Measurements from ENCODE around the gene ZNF214.
A peak's percentile ranks its signal among the peaks of the same experiment; 100 is the strongest.

The ZNF214 gene

GRCh38 chr11:7020183-7020917, at the start of gene ZNF214, which contains the start of gene NLRP14:
ZNF214 (minus strand) TSS chr11:7020346; CDS start chr11:7002835, 17,511 bp downstream.
NLRP14 (plus strand) TSS chr11:7020479; CDS start chr11:7038587, 18,108 bp downstream.
- peak; percentile 19 to 20 for DNase-seq

DNA sequence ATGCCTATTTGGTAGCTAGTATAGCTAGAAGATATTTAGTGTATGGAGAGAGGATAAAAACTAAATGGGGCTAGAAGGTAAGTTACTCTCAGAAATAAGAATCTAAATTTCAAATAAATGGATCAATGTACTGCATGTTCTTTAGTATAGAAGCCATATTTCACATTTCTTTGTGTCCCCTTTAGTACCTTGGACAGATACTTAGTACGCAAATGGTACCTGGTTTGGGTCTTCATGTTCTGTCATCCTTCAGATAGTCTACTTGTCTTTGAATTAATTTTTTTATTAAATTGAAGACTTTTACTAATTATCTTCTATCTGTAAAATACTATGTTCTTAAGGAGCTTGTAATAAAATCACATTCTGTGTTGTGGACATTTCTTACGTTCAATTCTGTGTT, 42.4 kb upstream of the ZNF214 start:
- no peak for DNase-seq

DNA sequence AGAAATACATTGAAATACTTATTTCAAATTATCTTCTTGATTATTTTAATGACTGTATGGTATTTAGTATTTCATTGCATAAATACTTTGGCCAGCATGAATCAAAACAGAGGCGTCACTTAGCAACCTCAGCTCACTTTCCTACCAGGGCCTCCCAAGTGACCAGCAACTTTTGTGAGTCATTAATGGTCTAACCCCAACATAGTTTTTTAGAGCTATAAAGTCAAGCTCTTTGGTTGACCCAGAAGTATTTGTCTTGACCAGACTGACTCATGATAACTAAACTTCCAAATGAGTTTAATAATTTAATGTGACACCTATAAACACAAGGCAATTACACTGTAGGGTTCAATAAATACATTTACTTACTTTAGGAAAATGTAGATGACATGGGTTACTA, 40.7 kb upstream of the ZNF214 start:
- no peak for DNase-seq

- no peak for DNase-seq
Observed at GRCh38 chr11:7057641-7058040, 37.5 kb upstream of the ZNF214 start.

- no peak for DNase-seq
Observed at GRCh38 chr11:7056828-7057513, 36.8 kb upstream of the ZNF214 start.

DNA sequence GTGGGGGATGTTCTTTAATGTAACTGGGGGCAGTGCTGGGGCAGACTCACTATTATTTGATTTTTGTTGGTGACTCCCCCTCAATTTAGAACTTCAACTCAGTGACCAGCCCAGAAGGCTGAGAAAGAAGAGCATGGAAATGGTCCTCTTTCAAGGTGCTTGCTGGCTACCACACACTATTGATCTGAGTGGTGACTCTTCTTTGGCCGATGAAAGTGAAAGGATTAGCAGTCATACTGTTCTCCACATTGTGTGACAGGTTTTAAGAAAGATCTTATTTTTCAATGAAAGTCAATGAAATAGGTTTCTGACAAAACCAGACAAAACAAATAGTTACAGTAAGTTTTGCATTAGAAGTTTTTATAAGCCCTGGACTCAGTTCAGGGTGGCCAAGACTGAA, 30.0 kb upstream of the ZNF214 start:
- no peak for DNase-seq

DNA sequence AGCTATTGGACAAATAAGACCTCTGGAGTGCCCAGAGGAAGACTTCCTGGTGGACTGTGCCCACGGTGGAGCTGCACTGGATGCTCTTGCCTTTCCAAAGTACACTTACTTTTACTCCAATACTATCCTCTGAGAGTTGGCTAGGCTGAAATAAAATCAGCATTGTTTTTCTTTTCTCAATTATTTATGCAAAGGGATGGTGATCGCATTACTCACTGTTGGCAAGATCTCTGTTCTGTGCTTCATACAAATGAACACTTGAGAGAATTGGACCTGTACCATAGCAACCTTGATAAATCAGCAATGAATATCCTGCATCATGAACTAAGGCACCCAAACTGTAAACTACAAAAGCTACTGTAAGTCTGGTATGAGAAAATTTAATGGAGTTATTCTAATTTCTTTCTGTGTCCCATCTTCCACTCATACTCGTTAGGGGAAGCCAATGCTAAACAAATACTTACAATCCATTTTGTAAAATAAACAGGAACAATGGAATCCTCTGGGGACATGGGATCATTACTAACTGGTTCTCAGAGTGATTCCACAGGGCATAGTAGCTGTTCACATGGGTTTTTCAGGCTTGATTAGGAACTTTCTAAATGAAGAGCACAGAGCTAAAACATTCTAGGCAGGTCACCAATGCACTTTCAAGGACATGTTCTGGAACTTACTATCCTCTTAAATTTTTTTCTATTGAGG, 26.5 kb upstream of the ZNF214 start:
- no peak for DNase-seq

DNA sequence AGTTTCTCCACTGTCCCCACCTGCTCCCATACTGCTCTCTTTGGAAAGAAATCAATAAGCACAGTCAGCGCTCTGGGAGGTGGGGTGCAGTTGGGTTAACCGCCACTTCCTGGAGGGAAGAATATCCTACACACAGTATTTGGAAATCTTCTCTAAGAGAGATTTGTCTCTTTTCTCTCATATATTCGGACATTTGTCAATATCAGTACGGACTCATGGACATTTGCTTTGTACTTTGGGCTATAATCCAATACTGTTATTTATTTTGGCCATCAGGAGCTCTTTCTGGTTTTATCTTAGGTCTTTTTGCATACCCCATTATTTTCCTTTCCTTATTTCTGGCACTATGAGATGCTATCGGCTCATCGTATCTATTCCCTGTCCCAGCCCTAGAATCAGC, 13.9 kb upstream of the ZNF214 start:
- DNase-seq = no peak

DNA sequence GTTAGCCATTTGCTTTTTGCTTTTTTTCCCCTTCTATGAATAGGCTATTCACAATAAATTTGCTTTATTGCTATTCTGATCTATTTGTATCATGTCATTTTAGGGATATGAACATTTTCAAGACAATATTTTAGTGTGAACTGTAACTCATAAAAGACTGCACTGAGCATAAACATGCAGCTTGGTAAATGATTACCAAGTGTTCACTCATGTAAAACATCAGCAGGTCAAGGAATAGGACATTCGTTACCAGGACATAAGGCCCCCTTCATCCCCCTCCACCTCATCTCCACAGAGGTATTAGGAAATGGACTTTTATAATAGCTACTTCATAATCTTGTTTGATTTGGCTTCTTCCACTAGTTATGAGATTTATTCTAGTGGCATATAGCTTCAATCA, 12.5 kb upstream of the ZNF214 start:
- DNase-seq = no peak

GRCh38 chr11:7031471-7031871, 11.3 kb upstream of the ZNF214 start:
- DNase-seq = no peak

DNA sequence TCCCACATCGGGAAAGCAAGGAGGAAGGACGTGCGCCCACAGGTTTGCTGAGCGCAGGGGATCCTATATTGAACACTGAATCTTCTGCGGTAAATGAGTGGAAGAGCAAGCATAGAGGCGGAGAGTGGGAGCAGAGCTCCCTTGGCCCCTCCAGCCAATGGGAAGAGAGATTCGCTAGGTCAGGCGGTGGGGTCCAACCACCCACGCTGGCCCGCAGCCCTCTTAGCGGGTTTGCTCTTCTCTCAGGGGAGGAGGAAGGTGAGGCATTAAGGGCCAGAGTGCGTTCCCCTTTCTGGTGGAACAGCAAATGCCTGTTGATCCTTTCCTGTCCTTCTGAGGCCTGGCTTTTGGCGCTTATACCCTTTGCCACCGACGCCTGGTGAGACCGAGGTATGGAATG, 10.7 kb upstream of the ZNF214 start:
- no peak for DNase-seq

- DNase-seq = no peak
Observed at GRCh38 chr11:7028141-7028540, 8.0 kb upstream of the ZNF214 start.

DNA sequence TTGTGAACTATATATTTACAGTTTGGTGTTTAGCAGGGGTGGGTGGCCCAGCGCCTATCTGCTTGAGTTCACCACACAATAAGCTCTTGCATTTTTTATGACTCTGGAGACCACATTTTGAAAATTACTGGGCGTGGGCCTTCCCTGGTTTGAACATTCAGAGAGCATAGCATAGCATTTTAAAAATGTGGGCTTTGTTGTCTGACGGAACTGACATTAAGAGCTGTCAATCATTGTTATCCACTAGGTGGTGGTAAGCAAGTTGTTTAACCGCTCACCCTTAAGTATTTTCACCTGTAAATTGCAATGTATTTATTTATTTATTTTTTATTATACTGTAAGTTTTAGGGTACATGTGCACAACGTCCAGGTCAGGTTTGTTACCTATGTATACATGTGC, 1.2 kb upstream of the ZNF214 start:
- DNase-seq = no peak

DNA sequence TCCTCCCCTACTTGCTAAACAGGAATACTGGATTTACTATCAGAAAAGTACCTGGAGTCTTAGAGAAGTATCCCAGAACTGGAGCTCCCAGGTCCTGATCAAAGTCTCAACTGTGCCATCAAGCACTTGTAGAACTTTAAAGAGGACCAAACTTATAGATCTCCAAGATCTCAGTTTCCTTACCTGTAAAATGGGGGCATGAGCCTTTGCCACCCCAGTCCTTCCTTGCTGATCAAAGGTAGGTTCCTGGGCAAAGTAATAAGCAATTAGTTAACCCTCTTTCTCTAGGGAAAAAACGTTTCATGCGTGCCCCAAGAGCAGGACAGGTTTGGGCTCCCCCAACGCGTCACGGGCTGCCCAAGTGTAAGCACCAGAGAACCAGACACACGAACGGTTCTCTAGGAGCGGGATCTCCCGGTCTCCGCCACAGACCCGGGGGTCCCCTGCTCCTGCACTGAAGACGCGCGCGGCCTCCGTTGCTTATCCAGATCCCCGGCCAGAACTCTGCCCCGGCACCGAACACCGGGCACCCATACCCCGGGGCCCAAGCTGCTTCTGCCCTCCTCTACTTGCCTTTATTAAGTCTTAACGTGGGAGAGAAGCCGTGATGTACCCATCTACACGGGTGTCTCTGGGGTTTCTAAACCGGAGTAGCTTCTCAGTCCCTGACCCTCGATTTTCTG, 505 bp downstream of the ZNF214 start:
- peak in 1 of 2 experiments; percentile 16 for DNase-seq

DNA sequence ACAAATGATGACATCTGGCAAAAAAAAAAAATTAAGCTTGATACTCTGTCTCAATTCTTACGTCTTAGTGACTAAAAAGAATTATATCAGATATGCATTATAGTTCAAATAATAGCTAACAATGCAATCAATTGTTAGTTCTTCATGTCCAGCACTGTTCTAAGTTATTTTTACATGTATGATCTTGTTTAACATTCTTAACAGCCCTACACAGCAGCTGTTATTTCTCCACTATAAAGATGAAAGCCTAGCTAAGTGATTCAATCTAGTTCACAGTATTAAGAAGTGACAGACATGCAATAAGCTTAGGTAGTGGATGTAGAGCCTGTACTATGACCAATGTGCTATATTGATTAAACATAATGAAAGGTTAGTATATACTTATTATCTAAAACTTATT, 4.1 kb downstream of the ZNF214 start:
- DNase-seq = no peak

DNA sequence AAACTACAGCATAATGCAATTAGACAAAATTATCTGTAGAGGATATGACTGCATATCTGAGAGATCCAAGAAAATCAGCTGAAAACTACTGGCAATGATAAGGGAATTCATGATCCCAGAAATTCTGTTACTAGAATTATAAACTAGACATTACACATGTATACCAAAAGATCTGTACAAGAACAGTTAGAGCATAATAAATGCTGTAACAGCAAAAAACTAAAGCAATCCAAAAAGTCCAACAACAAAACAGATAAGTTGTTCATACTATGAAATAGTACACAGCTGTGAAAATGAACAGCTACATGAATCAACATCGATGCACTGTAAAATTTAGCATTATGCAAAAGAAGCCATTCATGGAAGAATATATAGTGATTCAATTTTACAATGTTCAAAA, 6.0 kb downstream of the ZNF214 start:
- DNase-seq = no peak

GRCh38 chr11:7004482-7004881, 15.7 kb downstream of the ZNF214 start:
- DNase-seq = no peak

DNA sequence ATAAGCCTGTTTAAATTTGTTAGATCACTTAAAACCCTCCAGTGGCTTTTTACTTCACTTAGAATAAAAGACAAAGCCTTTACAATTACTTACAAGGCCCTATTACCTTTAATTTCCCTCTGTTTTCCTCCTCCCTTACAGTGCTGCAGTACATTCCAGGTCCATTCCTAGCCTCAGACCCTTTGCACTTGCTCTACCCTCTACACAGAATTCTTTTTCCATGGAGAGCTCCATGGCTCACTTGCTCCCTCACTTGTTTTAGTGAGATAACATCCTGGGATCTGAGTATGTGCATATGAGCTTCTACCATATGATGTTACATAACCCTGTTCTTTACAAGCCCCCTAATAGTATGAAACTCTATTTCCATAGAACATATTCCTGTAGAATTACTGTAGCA, 24.4 kb downstream of the ZNF214 start:
- no peak for DNase-seq

GRCh38 chr11:6992457-6993417, 27.4 kb downstream of the ZNF214 start:
- DNase-seq = no peak

DNA sequence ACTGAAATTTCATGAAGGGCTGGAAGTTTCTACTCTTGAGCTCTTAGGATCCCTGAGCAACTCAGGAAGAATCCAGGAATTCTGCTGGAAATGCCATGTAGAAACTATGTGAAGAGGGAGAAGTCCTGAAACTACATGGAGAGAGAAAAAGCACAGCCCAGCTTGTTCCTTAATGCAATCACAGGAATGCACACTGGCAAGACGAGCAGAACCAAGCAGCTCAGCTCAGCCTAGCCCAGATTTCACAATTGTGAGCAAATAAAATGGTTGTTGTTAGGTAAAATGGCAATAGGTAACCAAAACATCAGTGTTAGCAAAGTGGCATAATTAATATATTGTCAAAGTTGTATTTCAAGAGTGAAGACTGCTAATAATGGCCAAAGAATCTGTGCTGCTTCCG, 28.1 kb downstream of the ZNF214 start:
- no peak for DNase-seq

- no peak for DNase-seq
Observed at GRCh38 chr11:6991227-6991626, 28.9 kb downstream of the ZNF214 start.

GRCh38 chr11:6988506-6988905, 31.6 kb downstream of the ZNF214 start:
- DNase-seq = no peak
